AG04449 (cell line): ENCODE measurements around the gene TMEM174.

Source experiments
- CTCF ChIA-PET: fragments of 350-600 bp; formaldehyde crosslinking; extraction: SDS; loops from one replicate; lab custom pipeline; 2021; ENCODE audit warnings: antibody characterized with exemption; lab: Yijun Ruan, JAX
- POLR2A ChIA-PET: fragments of 400-600, 350-600 bp; formaldehyde crosslinking; extraction: SDS; loops from one replicate; lab custom pipeline; 2020; ENCODE audit warnings: antibody characterized with exemption, inconsistent platforms; lab: Yijun Ruan, JAX
- DNase-seq: peaks from one replicate; pipeline ENCODE4 v3.0.0-alpha.2; 2010; ENCODE audit warnings: low read depth, low spot score
- H3K4me3 ChIP-seq: 2 replicates; pipeline ENCODE4 v1.5.1; 2011; ENCODE audit warnings: low read depth, mild to moderate bottlenecking, control low read depth, low read length
- TF ChIP-seq, protein P1 (sequence below): IDR thresholded peaks from one replicate; pipeline ENCODE4 v1.5.1; 2011; ENCODE audit warnings: mild to moderate bottlenecking, moderate library complexity, low read length, control low read depth, inconsistent platforms; ENCODE audit not compliant: insufficient read depth; ENCODE audit errors: missing control alignments

TMEM174 gene

DNA sequence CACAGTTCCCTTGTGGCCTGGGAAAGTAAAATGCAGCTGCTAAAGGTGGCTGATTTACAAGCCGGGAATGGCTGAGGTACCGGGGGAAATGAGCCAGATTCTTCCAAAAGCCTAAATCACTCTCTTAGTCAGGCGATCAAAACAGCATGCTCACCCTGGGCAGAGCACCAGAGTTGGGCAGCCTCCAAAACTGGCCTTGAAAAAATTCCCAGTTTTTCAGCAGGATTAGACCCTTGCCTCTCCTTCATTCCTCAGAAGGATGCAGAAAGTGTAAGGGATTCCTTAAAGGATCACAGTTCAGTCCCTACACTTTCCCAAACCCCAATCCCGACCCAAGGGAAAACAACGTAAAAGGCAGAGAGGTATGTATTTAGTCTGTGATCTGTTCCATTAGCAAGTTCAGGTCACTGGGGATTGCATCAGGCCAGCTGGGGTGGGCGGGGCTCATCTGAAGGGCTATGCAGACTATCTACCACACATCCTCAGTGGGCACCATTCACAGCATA is 16.9 kb downstream of the TMEM174 start:
- no peak overlapping the region for H3K4me3 ChIP-seq
- ChIA-PET POLR2A (interaction anchor here (1.1 to 1.5 kb wide), 2 partner anchors 74 to 259 kb away, joined by 3 to 6 read pairs; partner anchors contain the start of gene FOXD1), CTCF (interaction anchor here (1.0 to 7.3 kb wide), 9 partner anchors 9 to 261 kb away, joined by 3 to 68 read pairs (median 5); no protein-coding TSS in a partner anchor)
- peak; percentile 55 for DNase-seq
- TF ChIP-seq, protein P1, sequence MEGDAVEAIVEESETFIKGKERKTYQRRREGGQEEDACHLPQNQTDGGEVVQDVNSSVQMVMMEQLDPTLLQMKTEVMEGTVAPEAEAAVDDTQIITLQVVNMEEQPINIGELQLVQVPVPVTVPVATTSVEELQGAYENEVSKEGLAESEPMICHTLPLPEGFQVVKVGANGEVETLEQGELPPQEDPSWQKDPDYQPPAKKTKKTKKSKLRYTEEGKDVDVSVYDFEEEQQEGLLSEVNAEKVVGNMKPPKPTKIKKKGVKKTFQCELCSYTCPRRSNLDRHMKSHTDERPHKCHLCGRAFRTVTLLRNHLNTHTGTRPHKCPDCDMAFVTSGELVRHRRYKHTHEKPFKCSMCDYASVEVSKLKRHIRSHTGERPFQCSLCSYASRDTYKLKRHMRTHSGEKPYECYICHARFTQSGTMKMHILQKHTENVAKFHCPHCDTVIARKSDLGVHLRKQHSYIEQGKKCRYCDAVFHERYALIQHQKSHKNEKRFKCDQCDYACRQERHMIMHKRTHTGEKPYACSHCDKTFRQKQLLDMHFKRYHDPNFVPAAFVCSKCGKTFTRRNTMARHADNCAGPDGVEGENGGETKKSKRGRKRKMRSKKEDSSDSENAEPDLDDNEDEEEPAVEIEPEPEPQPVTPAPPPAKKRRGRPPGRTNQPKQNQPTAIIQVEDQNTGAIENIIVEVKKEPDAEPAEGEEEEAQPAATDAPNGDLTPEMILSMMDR = no peak

DNA sequence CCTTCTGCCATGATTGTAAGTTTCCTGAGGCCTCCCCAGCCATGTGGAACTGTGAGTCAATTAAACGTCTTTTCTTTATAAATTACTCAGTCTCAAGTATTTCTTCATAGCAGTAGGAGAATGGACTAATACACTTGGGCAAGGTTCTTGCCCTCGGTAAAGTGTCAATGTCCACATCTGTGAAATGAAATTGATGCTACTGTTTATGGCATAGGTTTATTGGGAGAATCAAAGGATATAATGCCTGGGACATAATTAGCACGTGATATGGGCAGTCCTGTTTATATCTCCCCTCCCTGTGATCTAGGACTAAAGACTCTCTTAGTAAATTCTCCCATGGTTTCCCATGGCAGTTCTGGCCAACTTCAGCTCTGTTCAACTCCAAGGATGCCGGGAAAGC is 19.4 kb downstream of the TMEM174 start:
- H3K4me3 ChIP-seq = no peak overlapping the region
- DNase-seq = no peak
- ChIA-PET CTCF (interaction anchor here (1.9 to 7.3 kb wide), 2 partner anchors 10 to 24 kb away, joined by 6 to 68 read pairs; no protein-coding TSS in a partner anchor), POLR2A (no interaction called here)
- TF ChIP-seq, protein P1 = no peak

DNA sequence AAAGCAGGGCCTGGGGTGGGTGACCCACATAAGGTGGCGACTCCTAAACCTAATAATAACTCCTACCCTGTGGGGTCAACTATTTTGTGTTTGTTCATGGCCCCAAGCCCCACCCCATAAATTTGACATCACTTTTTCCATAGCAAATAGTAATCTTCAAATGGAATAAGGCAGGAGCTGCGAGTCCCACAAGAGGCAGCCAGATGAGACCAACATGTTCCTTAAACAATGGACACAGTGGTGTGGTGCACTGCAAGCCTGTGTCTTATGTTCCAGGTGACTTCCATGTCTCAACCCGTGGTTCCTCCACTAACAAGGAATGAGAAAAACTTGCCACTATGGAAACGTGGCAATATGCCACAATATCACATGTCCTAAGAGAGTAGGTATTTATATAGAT is 20.6 kb downstream of the TMEM174 start:
- POLR2A ChIA-PET = no interaction called here
- no peak overlapping the region for H3K4me3 ChIP-seq
- no peak for DNase-seq
- CTCF ChIA-PET = interaction anchor here (1.1 to 11.4 kb wide), 4 partner anchors 9 to 22 kb away, joined by 3 to 142 read pairs (median 37); no protein-coding TSS in a partner anchor
- TF ChIP-seq, protein P1 = no peak

DNA sequence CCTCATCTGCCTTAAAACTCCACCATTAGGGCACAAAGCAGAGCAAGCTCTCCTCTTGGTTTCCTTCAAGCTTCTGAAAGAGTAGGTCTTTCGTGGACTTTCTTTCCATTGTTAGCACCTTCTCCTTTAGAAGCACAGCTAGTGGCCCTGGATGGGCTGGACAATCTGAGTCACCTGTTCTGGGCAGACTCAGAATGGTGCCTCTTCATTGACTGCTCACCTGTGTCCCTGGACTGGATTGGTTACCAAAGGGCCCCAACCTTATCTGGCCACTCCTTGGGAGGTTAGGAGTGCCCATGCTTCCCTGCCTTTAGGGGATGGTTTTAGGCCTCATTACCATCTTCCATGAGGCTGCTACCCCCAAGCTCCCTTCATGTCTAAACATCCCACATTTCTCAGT is 23.2 kb downstream of the TMEM174 start:
- no peak for DNase-seq
- CTCF ChIA-PET = interaction anchor here (1.0 to 11.4 kb wide), 5 partner anchors 10 to 255 kb away, joined by 3 to 142 read pairs (median 3); no protein-coding TSS in a partner anchor
- POLR2A ChIA-PET = no interaction called here

DNA sequence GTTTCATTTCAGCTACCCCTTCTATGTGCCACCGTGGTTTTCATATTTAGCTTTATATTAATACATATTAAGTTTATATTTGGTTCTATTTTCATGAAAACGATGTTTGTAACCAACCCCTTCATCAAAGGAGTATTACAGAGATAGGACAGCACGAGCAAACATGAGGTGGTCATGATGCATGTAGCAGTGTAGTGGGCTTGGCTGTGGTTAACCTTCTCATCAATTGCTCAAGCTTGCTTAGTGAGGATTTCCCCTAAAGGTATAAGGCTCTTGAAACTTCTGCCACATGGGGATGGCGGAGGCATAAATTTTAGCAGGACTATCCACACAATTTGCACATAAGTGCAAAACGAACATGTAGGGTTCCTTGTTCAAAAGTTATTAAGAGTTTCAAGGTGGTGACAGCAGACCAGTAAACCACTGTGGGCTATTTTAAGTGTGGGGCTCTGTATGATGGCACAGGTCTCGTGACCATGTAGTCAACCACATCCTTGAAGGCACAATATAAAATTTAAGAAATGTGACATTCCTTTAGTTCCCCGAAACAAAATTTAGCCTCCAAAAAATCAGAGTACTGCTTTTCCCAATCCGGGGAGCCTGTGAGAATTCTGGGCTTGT is 24.8 kb downstream of the TMEM174 start:
- H3K4me3 ChIP-seq = no peak overlapping the region
- DNase-seq = no peak
- POLR2A ChIA-PET = no interaction called here
- CTCF ChIA-PET = interaction anchor here (11.4 kb wide), 1 partner anchor 17 kb away, joined by 142 read pairs; no protein-coding TSS in a partner anchor
- TF ChIP-seq, protein P1 = no peak

More for the DNA sequence above, 23.2 kb downstream of the TMEM174 start:
- no peak overlapping the region for H3K4me3 ChIP-seq
- TF ChIP-seq, protein P1 = no peak
